ENCODE measurements around the gene VIM.
A peak's percentile ranks its signal among the peaks of the same experiment; 100 is the strongest.

VIM gene

GRCh38 chr10:17241611-17242333 is 13.7 kb downstream of the VIM start:
- no peak overlapping the region for H2BK120ac ChIP-seq (ENCODE audit: insufficient read depth, low read length, poor library complexity)

GRCh38 chr10:17244700-17245365 is 16.8 kb downstream of the VIM start:
- no peak overlapping the region for H2BK5ac ChIP-seq (ENCODE audit: low read depth, low read length, poor library complexity)
- H2BK12ac ChIP-seq (ENCODE audit: low read length), result no peak overlapping the region
- H3K79me2 ChIP-seq (ENCODE audit: control insufficient read depth, insufficient read depth, low read length, poor library complexity), result no peaks in the 10 kb centered on the region
- H4K8ac ChIP-seq (ENCODE audit: low read depth, low read length), result no peak overlapping the region
- no peaks in the 10 kb centered on the region for H3K9me3 ChIP-seq (ENCODE audit: insufficient read depth, low read depth, low read length)
- no peak overlapping the region for H2AK5ac ChIP-seq (ENCODE audit: low read length)
- no peak overlapping the region for H3K27ac ChIP-seq (ENCODE audit: low read depth, low read length)
- H4K12ac ChIP-seq (ENCODE audit: low read depth, low read length), result no peak overlapping the region
- H3K27me3 ChIP-seq (ENCODE audit: insufficient read depth, low read length), result no peaks in the 10 kb centered on the region
- no peak overlapping the region for H3K9ac ChIP-seq (ENCODE audit: low read length)
- H3K23ac ChIP-seq (ENCODE audit: low read length), result no peak overlapping the region
- no peak overlapping the region for H3K4me2 ChIP-seq (ENCODE audit: low read length)
- H4K91ac ChIP-seq (ENCODE audit: low read depth, low read length), result no peak overlapping the region
- no peaks in the 10 kb centered on the region for H3K4me1 ChIP-seq (ENCODE audit: control insufficient read depth in 1 of 2, insufficient read depth in 2 of 2, low read length in 2 of 2)
- H3K18ac ChIP-seq (ENCODE audit: low read length), result no peak overlapping the region
- H3K4ac ChIP-seq (ENCODE audit: low read depth, low read length), result no peak overlapping the region
- H2AFZ ChIP-seq (ENCODE audit: insufficient read depth, low read length, poor library complexity), result no peak overlapping the region
- H3K79me1 ChIP-seq (ENCODE audit: low read length), result no peaks in the 10 kb centered on the region
- DNase-seq, result peak in 1 of 2 donors; percentile 46
- no peak overlapping the region for H3K4me3 ChIP-seq (ENCODE audit: low read depth, low read length)
- H2BK120ac ChIP-seq (ENCODE audit: insufficient read depth, low read length, poor library complexity), result no peak overlapping the region
- H3K14ac ChIP-seq (ENCODE audit: low read length), result no peak overlapping the region
- H3K36me3 ChIP-seq (ENCODE audit: control insufficient read depth in 1 of 2, insufficient read depth in 2 of 2, low read length in 2 of 2), result no peaks in the 10 kb centered on the region

More at GRCh38 chr10:17241611-17242333, 13.7 kb downstream of the VIM start:
- no peaks in the 10 kb centered on the region for H3K4me1 ChIP-seq (ENCODE audit: control insufficient read depth in 1 of 2, insufficient read depth in 2 of 2, low read length in 2 of 2)
- no peak overlapping the region for H3K4ac ChIP-seq (ENCODE audit: low read depth, low read length)
- H3K27ac ChIP-seq (ENCODE audit: low read depth, low read length), result no peak overlapping the region
- no CpG with 5 or more reads among the region's 5 CpGs for WGBS (ENCODE audit: extremely low coverage, insufficient coverage, insufficient read length)
- no peak overlapping the region for H3K9ac ChIP-seq (ENCODE audit: low read length)
- H3K23ac ChIP-seq (ENCODE audit: low read length), result no peak overlapping the region
- no peak overlapping the region for H2BK12ac ChIP-seq (ENCODE audit: low read length)
- H4K91ac ChIP-seq (ENCODE audit: low read depth, low read length), result no peak overlapping the region
- no peak overlapping the region for H3K4me2 ChIP-seq (ENCODE audit: low read length)
- no peak overlapping the region for H2AK5ac ChIP-seq (ENCODE audit: low read length)
- no peak overlapping the region for H2BK5ac ChIP-seq (ENCODE audit: low read depth, low read length, poor library complexity)
- no peaks in the 10 kb centered on the region for H3K9me3 ChIP-seq (ENCODE audit: insufficient read depth, low read depth, low read length)
- DNase-seq, result no peak
- no peaks in the 10 kb centered on the region for H3K79me2 ChIP-seq (ENCODE audit: control insufficient read depth, insufficient read depth, low read length, poor library complexity)
- no peak overlapping the region for H3K18ac ChIP-seq (ENCODE audit: low read length)
- no peak overlapping the region for H4K8ac ChIP-seq (ENCODE audit: low read depth, low read length)
- H2AFZ ChIP-seq (ENCODE audit: insufficient read depth, low read length, poor library complexity), result no peak overlapping the region
- no peak overlapping the region for H3K4me3 ChIP-seq (ENCODE audit: low read depth, low read length)
- H3K79me1 ChIP-seq (ENCODE audit: low read length), result no peaks in the 10 kb centered on the region
- no peak overlapping the region for H3K14ac ChIP-seq (ENCODE audit: low read length)
- H3K27me3 ChIP-seq (ENCODE audit: insufficient read depth, low read length), result no peaks in the 10 kb centered on the region
- no peaks in the 10 kb centered on the region for H3K36me3 ChIP-seq (ENCODE audit: control insufficient read depth in 1 of 2, insufficient read depth in 2 of 2, low read length in 2 of 2)
- no peak overlapping the region for H4K12ac ChIP-seq (ENCODE audit: low read depth, low read length)

GRCh38 chr10:17247210-17247609 is 19.2 kb downstream of the VIM start:
- Histone ChIP-seq H3K79me2 (ENCODE audit: control insufficient read depth, insufficient read depth, low read length, poor library complexity) (no peaks in the 10 kb centered on the region), H2AK5ac (ENCODE audit: low read length) (no peak overlapping the region), H2BK120ac (ENCODE audit: insufficient read depth, low read length, poor library complexity) (no peak overlapping the region), H3K27ac (ENCODE audit: low read depth, low read length) (no peak overlapping the region), H3K18ac (ENCODE audit: low read length) (no peak overlapping the region), H3K9ac (ENCODE audit: low read length) (no peak overlapping the region), H3K27me3 (ENCODE audit: insufficient read depth, low read length) (no peaks in the 10 kb centered on the region), H3K23ac (ENCODE audit: low read length) (no peak overlapping the region), H3K14ac (ENCODE audit: low read length) (no peak overlapping the region), H2BK5ac (ENCODE audit: low read depth, low read length, poor library complexity) (no peak overlapping the region), H3K36me3 (ENCODE audit: control insufficient read depth in 1 of 2, insufficient read depth in 2 of 2, low read length in 2 of 2) (no peaks in the 10 kb centered on the region), H2BK12ac (ENCODE audit: low read length) (no peak overlapping the region), H4K12ac (ENCODE audit: low read depth, low read length) (no peak overlapping the region), H3K9me3 (ENCODE audit: insufficient read depth, low read depth, low read length) (no peaks in the 10 kb centered on the region), H3K4me3 (ENCODE audit: low read depth, low read length) (no peak overlapping the region), H3K79me1 (ENCODE audit: low read length) (no peaks in the 10 kb centered on the region), H4K91ac (ENCODE audit: low read depth, low read length) (no peak overlapping the region), H4K8ac (ENCODE audit: low read depth, low read length) (no peak overlapping the region), H2AFZ (ENCODE audit: insufficient read depth, low read length, poor library complexity) (no peak overlapping the region), H3K4me1 (ENCODE audit: control insufficient read depth in 1 of 2, insufficient read depth in 2 of 2, low read length in 2 of 2) (no peaks in the 10 kb centered on the region), H3K4ac (ENCODE audit: low read depth, low read length) (no peak overlapping the region), H3K4me2 (ENCODE audit: low read length) (no peak overlapping the region)
- no peak for DNase-seq
- WGBS (ENCODE audit: extremely low coverage, insufficient coverage, insufficient read length), result no CpG with 5 or more reads among the region's 1 CpG

- Histone ChIP-seq H3K4me2 (ENCODE audit: low read length) (no peak overlapping the region), H3K18ac (ENCODE audit: low read length) (no peak overlapping the region)
- WGBS (ENCODE audit: extremely low coverage, insufficient coverage, insufficient read length), result no CpG with 5 or more reads among the region's 1 CpG
Observed at GRCh38 chr10:17248964-17249363, 20.9 kb downstream of the VIM start.

More at GRCh38 chr10:17248964-17249363, 20.9 kb downstream of the VIM start:
- peak in 1 of 2 donors; percentile 16 for DNase-seq
- Histone ChIP-seq H3K9me3 (ENCODE audit: insufficient read depth, low read depth, low read length) (no peaks in the 10 kb centered on the region), H3K23ac (ENCODE audit: low read length) (no peak overlapping the region), H3K4ac (ENCODE audit: low read depth, low read length) (no peak overlapping the region), H3K36me3 (ENCODE audit: control insufficient read depth in 1 of 2, insufficient read depth in 2 of 2, low read length in 2 of 2) (no peaks in the 10 kb centered on the region), H2AFZ (ENCODE audit: insufficient read depth, low read length, poor library complexity) (no peak overlapping the region), H3K4me1 (ENCODE audit: control insufficient read depth in 1 of 2, insufficient read depth in 2 of 2, low read length in 2 of 2) (no peaks in the 10 kb centered on the region), H3K79me1 (ENCODE audit: low read length) (no peaks in the 10 kb centered on the region), H4K91ac (ENCODE audit: low read depth, low read length) (no peak overlapping the region), H3K79me2 (ENCODE audit: control insufficient read depth, insufficient read depth, low read length, poor library complexity) (no peaks in the 10 kb centered on the region), H3K27me3 (ENCODE audit: insufficient read depth, low read length) (no peaks in the 10 kb centered on the region), H2AK5ac (ENCODE audit: low read length) (no peak overlapping the region), H2BK5ac (ENCODE audit: low read depth, low read length, poor library complexity) (no peak overlapping the region), H3K4me3 (ENCODE audit: low read depth, low read length) (no peak overlapping the region), H4K8ac (ENCODE audit: low read depth, low read length) (no peak overlapping the region), H2BK12ac (ENCODE audit: low read length) (no peak overlapping the region), H3K9ac (ENCODE audit: low read length) (no peak overlapping the region), H2BK120ac (ENCODE audit: insufficient read depth, low read length, poor library complexity) (no peak overlapping the region), H4K12ac (ENCODE audit: low read depth, low read length) (no peak overlapping the region), H3K14ac (ENCODE audit: low read length) (no peak overlapping the region), H3K27ac (ENCODE audit: low read depth, low read length) (no peak overlapping the region)

All from trophoblast cell (in vitro differentiated cells and primary cell).